ENCODE data around the gene DNAJC16. TPM values are rescaled to one million over a fixed set of nuclear protein-coding genes. Genes with fewer than 3 reads are reported as not detected.
A peak's percentile ranks its signal among the peaks of the same experiment; 100 is the strongest.

DNAJC16 gene
- total and polyA plus RNA-seq, 2 of the 13 experiments (the other 11 are each of a cell fraction or from before 2014, with no cell fraction given) = 11.4 to 15.4 TPM

GRCh38 chr1:15526490-15527339 lies at the start of gene DNAJC16 (continued):
- TF ChIP-seq CREB1 (IDR thresholded peaks at IDR 0.05) (peak; percentile 81), CREB1 (CRISPR knock-in tag; IDR thresholded peaks at IDR 0.05) (peak; percentile 84), ARHGAP35 (CRISPR knock-in tag; IDR thresholded peaks at IDR 0.05; ENCODE audit: borderline replicate concordance) (no peak; the same call in 1 of the 2 replicates), ZNF264 (CRISPR knock-in tag; IDR thresholded peaks at IDR 0.05) (no peak), ZNF577 (CRISPR knock-in tag; IDR thresholded peaks at IDR 0.05; ENCODE audit: borderline replicate concordance, low read depth) (no peak), ISL2 (CRISPR knock-in tag; IDR thresholded peaks at IDR 0.05) (peak; percentile 60; the same call in 1 of the 2 replicates), THAP8 (CRISPR knock-in tag; IDR thresholded peaks at IDR 0.05; ENCODE audit: borderline replicate concordance) (no peak), HINFP (CRISPR knock-in tag; IDR thresholded peaks at IDR 0.05; ENCODE audit: low read depth) (peak; percentile 79; the same call in 1 of the 2 replicates), SPEN (CRISPR knock-in tag; IDR thresholded peaks at IDR 0.05; ENCODE audit: low read depth) (peak; percentile 71), TMF1 (CRISPR knock-in tag; IDR thresholded peaks at IDR 0.05; ENCODE audit: low read depth) (0 out of 2 replicates have a peak, but pooled peaks have one; percentile 64), DMAP1 (CRISPR knock-in tag; IDR thresholded peaks at IDR 0.05) (peak; percentile 86), RARG (CRISPR knock-in tag; IDR thresholded peaks at IDR 0.05; ENCODE audit: low read depth) (no peak), ZNF431 (CRISPR knock-in tag; IDR thresholded peaks at IDR 0.05; ENCODE audit: borderline replicate concordance, low read depth) (no peak), SNAPC2 (CRISPR knock-in tag; IDR thresholded peaks at IDR 0.05) (peak; percentile 44; the same call in 1 of the 2 replicates), CCDC6 (CRISPR knock-in tag; IDR thresholded peaks at IDR 0.05) (peak; percentile 67), ZNF234 (CRISPR knock-in tag; conservative IDR thresholded peaks at IDR 0.05) (no peak), TBL1XR1 (IDR thresholded peaks at IDR 0.05; ENCODE audit: borderline replicate concordance, low read length, partially characterized antibody) (peak; percentile 80), ELF4 (CRISPR knock-in tag; IDR thresholded peaks at IDR 0.05; ENCODE audit: borderline replicate concordance) (0 out of 2 replicates have a peak, but pooled peaks have one; percentile 31), IRF1 (CRISPR knock-in tag; IDR thresholded peaks at IDR 0.05; ENCODE audit: low read depth) (no peak; the same call in 1 of the 2 replicates), ZNF646 (CRISPR knock-in tag; IDR thresholded peaks at IDR 0.05) (no peak)

Measured in HepG2 (cell line).